Neural progenitor cell (in vitro differentiated cells): ENCODE data around the gene TFCP2.

Source experiments
- CTCF ChIP-seq: fragments of 200-600 bp; sonication (generic); IDR thresholded peaks from 2 replicates; pipeline ENCODE4 v1.5.1; 2017; ENCODE audit warnings: antibody characterized with exemption, mild to moderate bottlenecking
- EZH2 ChIP-seq: fragments of 200-600 bp; sonication (generic); IDR thresholded peaks from 2 replicates; pipeline ENCODE4 v1.6.1; 2017; ENCODE audit warnings: antibody characterized with exemption, mild to moderate bottlenecking, moderate library complexity
- EZH2phosphoT487 ChIP-seq: fragments of 200-600 bp; sonication (generic); IDR thresholded peaks from 2 replicates; pipeline ENCODE4 v1.6.1; 2017; ENCODE audit warnings: antibody characterized with exemption

GRCh38 chr12:51108136-51108535, 64.8 kb downstream of the TFCP2 start:
- no peak for TF ChIP-seq CTCF
- TF ChIP-seq EZH2 = no peak
- no peak for TF ChIP-seq EZH2phosphoT487
